ENCODE measurements around the gene SMG7.

SMG7 gene

GRCh38 chr1:183470961-183471742 is 1.1 kb upstream of the SMG7 start:
- peak; percentile 91 for DNase-seq

- DNase-seq: peak; percentile 98
Measured at GRCh38 chr1:183471743-183472487, 384 bp upstream of the SMG7 start.

GRCh38 chr1:183473217-183473536 is 878 bp downstream of the SMG7 start:
- no peak for DNase-seq

GRCh38 chr1:183476081-183476480 is 3.8 kb downstream of the SMG7 start:
- DNase-seq: no peak

GRCh38 chr1:183477986-183478781 is 5.9 kb downstream of the SMG7 start:
- DNase-seq: no peak

GRCh38 chr1:183480971-183481441 is 8.7 kb downstream of the SMG7 start:
- no peak for DNase-seq

- DNase-seq: no peak
Measured at GRCh38 chr1:183483224-183483623, 10.9 kb downstream of the SMG7 start.

- DNase-seq: no peak
Measured at GRCh38 chr1:183484254-183484653, 12.0 kb downstream of the SMG7 start.

GRCh38 chr1:183484851-183485250 is 12.6 kb downstream of the SMG7 start:
- DNase-seq: no peak

- DNase-seq: no peak
Measured at GRCh38 chr1:183487674-183488442, 15.6 kb downstream of the SMG7 start.

GRCh38 chr1:183490932-183491331 is 18.6 kb downstream of the SMG7 start:
- no peak for DNase-seq

GRCh38 chr1:183493540-183494245 is 21.4 kb downstream of the SMG7 start:
- DNase-seq: no peak

- DNase-seq: no peak
Measured at GRCh38 chr1:183495420-183495819, 23.1 kb downstream of the SMG7 start.

GRCh38 chr1:183497218-183497617 is 24.9 kb downstream of the SMG7 start:
- no peak for DNase-seq

GRCh38 chr1:183498342-183498991 is 26.2 kb downstream of the SMG7 start:
- DNase-seq: no peak

GRCh38 chr1:183505454-183506089 is 33.3 kb downstream of the SMG7 start:
- DNase-seq: no peak

GRCh38 chr1:183506561-183506960 is 34.3 kb downstream of the SMG7 start:
- no peak for DNase-seq

- DNase-seq: no peak
Measured at GRCh38 chr1:183508694-183509093, 36.4 kb downstream of the SMG7 start.

- no peak for DNase-seq
Measured at GRCh38 chr1:183512450-183512849, 40.2 kb downstream of the SMG7 start.

- DNase-seq: no peak
Measured at GRCh38 chr1:183514235-183514634, 41.9 kb downstream of the SMG7 start.

All from NCI-H1694 (cell line).